22Rv1 (cell line): Measurements from ENCODE around the gene LAMB1.

Experiments used
- H3K27ac ChIP-seq: fragments of 450-650 bp; 2 replicates; pipeline ENCODE4 v1.5.1; 2017
- ZFX ChIP-seq: fragments of 450-650 bp; IDR thresholded peaks from 2 replicates; pipeline ENCODE4 v1.6.1; 2017; ENCODE audit warnings: antibody characterized with exemption, borderline replicate concordance
- TF ChIP-seq, protein P1 (sequence below): fragments of 450-650 bp; IDR thresholded peaks from 2 replicates; pipeline ENCODE4 v1.5.1; 2017; ENCODE audit warnings: mild to moderate bottlenecking

Gene LAMB1

DNA sequence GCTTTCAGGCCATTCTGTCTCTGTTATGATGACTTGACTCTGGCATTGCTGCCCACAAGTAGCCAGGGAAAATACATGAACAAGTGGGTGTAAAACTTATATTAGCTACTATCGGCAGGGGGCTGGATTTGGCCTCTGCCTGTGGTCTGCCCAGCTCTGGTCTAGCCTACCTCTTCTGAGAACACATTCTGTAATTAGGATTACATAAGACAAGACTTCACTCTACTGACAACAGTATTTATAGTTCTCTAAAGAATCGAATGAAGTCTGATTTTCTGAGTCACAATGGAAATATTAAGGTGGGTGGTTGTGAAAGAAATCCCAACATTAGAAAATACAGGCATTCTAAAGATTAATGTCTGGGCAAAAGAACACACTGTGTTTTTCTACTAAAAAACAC, 56.5 kb downstream of the LAMB1 start:
- H3K27ac ChIP-seq = no peak overlapping the region
- TF ChIP-seq, protein P1, sequence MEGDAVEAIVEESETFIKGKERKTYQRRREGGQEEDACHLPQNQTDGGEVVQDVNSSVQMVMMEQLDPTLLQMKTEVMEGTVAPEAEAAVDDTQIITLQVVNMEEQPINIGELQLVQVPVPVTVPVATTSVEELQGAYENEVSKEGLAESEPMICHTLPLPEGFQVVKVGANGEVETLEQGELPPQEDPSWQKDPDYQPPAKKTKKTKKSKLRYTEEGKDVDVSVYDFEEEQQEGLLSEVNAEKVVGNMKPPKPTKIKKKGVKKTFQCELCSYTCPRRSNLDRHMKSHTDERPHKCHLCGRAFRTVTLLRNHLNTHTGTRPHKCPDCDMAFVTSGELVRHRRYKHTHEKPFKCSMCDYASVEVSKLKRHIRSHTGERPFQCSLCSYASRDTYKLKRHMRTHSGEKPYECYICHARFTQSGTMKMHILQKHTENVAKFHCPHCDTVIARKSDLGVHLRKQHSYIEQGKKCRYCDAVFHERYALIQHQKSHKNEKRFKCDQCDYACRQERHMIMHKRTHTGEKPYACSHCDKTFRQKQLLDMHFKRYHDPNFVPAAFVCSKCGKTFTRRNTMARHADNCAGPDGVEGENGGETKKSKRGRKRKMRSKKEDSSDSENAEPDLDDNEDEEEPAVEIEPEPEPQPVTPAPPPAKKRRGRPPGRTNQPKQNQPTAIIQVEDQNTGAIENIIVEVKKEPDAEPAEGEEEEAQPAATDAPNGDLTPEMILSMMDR = no peak
- no peak for TF ChIP-seq ZFX

DNA sequence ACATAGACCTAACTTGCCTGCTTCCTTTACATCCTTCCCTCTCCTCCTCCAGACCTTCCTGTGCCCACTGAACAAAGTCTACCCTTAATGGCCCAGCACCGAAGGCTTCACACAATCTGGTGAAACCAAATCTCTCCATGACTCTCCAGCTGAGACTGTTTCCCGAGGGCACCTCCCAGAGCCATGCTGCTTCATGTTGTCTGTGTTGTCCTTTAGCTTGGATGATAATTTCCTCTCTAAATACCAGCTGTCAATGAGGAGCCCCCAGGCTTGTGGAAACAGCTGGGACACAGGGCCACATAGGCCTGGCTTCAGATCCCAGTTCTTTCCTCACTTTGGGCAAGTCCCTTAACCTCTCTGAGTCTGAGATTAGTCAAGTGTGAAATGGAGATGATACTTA, 57.6 kb downstream of the LAMB1 start:
- no peak overlapping the region for H3K27ac ChIP-seq
- no peak for TF ChIP-seq ZFX
- TF ChIP-seq, protein P1 = no peak

DNA sequence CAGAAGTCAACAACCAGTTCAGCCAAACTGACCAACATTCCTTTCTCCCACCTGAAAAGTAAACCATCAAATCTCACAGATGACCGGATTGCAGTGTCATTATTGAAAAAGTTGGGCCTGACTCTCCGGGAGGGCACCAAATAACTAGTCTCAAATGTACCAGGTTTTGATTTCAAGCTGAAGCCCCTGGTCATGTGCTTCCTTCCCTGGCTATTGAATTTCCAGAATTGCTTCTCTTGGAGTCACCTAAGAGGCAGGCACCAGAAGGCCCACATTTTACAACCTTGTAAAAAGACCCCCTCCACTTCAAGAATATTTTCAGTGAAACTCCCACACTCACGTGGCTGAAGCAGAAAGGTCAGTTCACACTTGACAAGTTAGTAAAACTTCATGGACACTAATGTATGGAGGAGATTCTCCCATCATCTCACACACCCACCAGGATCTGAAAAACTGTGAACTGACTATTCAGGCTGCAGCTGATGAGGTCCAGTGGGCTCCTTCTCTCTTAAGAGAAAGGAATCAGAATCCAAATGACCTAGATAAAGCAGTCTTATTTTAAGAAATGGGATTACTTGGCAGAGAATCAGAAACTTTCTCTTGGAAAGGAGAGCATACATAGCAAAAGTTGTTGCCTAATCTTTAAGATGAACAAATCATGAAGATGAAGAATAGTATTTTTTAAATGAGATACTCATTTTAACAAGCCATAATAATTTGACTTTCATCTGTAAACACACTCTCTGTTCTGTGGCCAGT, 58.4 kb downstream of the LAMB1 start:
- no peak overlapping the region for H3K27ac ChIP-seq
- TF ChIP-seq ZFX = no peak
- TF ChIP-seq, protein P1 = no peak

DNA sequence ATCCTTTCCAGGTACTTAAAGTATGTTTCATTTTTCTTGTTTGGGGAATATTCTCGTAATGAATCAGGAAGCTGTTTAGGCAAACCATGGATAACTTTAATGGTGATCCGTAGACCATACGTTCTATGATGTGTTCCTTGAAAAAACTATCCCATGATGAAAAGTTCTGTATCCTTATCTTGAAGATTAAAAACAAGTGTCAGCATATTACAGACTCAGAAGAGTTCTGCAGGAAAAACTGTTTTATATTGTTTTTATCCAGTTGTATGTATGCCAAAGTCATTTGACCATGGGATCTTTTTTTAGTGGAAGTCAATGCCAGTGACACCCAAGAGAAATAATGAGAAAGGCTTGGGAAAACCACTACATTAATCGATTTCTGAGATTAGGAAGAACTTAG, 59.9 kb downstream of the LAMB1 start:
- no peak for TF ChIP-seq ZFX
- TF ChIP-seq, protein P1 = no peak
- H3K27ac ChIP-seq = no peak overlapping the region

DNA sequence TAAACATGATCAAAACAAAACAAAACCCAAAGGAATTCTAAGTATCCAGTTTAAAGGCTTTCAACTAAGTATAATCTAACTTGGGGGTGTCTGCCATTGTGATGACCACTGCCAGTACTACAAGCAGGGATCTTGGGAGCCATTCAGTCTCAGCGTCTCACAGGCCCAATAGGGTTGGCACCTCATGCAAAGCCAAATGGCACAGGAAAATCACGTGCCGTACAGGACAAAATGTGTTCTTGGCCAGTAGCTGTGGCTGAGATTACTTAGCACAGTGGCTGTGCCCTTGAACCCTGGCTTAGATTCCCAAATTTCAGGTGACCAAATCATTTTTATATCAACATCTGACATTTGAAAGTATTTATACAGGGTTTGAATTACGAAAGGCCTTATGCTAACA, 62.0 kb downstream of the LAMB1 start:
- no peak overlapping the region for H3K27ac ChIP-seq
- TF ChIP-seq ZFX = no peak
- TF ChIP-seq, protein P1 = no peak

DNA sequence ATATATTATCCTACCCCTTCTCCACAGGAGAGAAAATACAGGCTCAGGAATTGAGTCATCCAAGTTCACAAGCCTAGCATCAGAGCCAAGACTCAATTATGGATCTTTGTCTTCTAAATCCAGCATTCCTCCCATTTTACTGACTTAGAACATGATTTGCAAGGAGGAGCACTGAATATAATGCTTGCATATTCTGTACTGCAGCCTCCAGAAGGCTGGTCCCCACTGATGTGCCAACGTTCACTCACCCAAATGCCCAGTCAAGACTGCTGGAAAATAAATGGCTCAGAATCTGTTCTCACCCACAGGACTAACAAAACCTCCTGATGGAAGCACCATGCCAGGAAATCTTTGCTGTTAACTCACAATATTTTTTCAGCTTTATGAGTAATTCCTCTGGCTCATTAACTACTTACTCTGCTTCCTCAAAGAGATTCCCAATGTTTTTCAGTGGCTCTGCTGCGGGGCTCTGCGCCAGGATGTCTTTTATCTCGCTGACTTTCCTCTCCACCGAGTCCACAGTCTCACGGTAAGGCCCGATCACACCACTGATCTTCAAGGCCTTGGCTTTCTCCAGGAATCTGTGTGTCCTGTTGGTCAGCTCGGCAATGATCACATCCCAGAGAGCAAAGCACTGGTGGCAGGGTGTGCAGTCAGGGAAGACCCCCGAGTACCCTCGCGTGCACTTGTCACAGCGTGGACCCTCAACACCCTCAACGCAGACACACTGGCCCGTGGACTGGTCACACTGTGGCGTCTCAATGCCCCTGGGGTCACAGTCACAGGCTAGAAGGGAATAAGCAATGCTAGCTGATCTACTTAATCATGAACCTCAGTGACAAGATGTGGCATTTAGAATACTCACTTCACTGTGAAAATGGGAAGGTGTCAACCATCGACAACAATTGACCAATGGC, 63.1 kb downstream of the LAMB1 start:
- no peak overlapping the region for H3K27ac ChIP-seq
- TF ChIP-seq, protein P1 = no peak
- no peak for TF ChIP-seq ZFX
